ENCODE data around the gene DCLRE1B. TPM values are rescaled to one million over a fixed set of nuclear protein-coding genes. Genes with fewer than 3 reads are reported as not detected.
A peak's percentile ranks its signal among the peaks of the same experiment; 100 is the strongest.

The DCLRE1B gene
- polyA plus RNA-seq, 4 donors: 0.45 to 5.8 (median 3.2) TPM

DNA sequence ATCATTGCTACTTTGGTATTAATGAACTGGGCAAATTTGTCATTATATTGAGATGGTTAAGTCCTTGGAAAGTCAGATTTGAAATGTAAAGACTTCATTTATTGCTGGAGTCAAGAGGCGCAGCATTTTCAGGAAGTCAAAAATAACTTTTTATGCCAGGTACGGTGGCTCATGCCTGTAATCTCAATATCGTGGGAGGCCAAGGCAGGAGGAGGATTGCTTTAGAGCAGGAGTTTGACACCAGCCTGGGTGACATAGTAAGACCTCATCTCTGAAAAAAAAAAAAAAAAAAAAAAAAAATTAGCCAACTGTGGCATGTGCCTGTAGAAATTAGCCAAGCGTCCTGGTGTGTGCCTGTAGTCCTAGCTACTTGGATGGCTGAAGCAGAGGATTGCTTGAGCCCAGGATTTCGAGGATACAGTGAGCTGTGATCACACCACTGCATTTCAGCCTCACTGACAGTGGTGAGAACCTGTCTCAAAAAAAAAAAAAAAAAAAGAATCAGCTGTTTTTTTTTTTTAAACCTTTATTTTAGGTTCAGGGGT, 29.5 kb downstream of the DCLRE1B start:
- DNase-seq: no peak
- no peaks in the 10 kb centered on the region for H3K9me3 ChIP-seq (ENCODE audit: control insufficient read depth in 2 of 2, insufficient read depth in 1 of 2, low read depth in 1 of 2, low read length in 1 of 2)
- H3K4me3 ChIP-seq (ENCODE audit: low read depth in 1 of 3, low read length in 3 of 3): no peak overlapping the region
- no peak overlapping the region for H3K27ac ChIP-seq (ENCODE audit: low read depth in 1 of 3, low read length in 2 of 3)
- no peaks in the 10 kb centered on the region for H3K27me3 ChIP-seq (ENCODE audit: control insufficient read depth in 3 of 3, insufficient read depth in 3 of 3, low read length in 3 of 3)
- WGBS, 3 donors: 68 to 75% (median 72%) methylated on average over 5 of the region's 5 CpGs
- H3K36me3 ChIP-seq (ENCODE audit: control insufficient read depth in 3 of 3, insufficient read depth in 2 of 3, low read depth in 1 of 3, low read length in 3 of 3): no peaks in the 10 kb centered on the region
- peaks cover 2 to 8% (median 4%) of the 10 kb centered on the region in 3 donors for H3K4me1 ChIP-seq (ENCODE audit: control insufficient read depth in 3 of 3, insufficient read depth in 2 of 3, low read depth in 1 of 3, low read length in 2 of 3)
- FAIRE-seq: no peak

DNA sequence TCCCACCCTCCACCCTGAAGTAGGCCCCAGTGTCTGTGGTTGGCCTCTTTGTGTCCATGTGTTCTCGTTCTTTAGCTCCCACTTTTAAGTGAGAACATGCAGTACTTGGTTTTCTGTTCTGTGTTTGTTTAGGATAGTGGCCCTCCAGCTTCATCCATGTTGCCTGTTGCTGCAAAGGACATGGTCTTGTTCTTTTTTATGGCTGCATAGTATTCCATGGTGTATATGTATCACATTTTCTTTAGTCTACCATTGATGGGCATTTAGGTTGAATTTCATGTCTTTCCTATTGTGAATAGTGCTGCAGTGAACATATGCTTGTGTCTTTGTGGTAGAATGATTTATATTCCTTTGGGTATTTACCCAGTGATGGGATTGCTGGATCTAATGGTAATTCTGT, 30.1 kb downstream of the DCLRE1B start:
- Histone ChIP-seq H3K9me3 (ENCODE audit: control insufficient read depth in 2 of 2, insufficient read depth in 1 of 2, low read depth in 1 of 2, low read length in 1 of 2) (no peaks in the 10 kb centered on the region), H3K36me3 (ENCODE audit: control insufficient read depth in 3 of 3, insufficient read depth in 2 of 3, low read depth in 1 of 3, low read length in 3 of 3) (peaks cover 0 to under 1% (median 0%) of the 10 kb centered on the region in 3 donors), H3K4me3 (ENCODE audit: low read depth in 1 of 3, low read length in 3 of 3) (no peak overlapping the region), H3K4me1 (ENCODE audit: control insufficient read depth in 3 of 3, insufficient read depth in 2 of 3, low read depth in 1 of 3, low read length in 2 of 3) (peaks cover 2 to 8% (median 4%) of the 10 kb centered on the region in 3 donors), H3K27me3 (ENCODE audit: control insufficient read depth in 3 of 3, insufficient read depth in 3 of 3, low read length in 3 of 3) (no peaks in the 10 kb centered on the region), H3K27ac (ENCODE audit: low read depth in 1 of 3, low read length in 2 of 3) (no peak overlapping the region)
- FAIRE-seq: no peak
- no peak for DNase-seq
- 89 to 100% (median 96%) methylated on average over 1 of the region's 1 CpG for WGBS, 3 donors

DNA sequence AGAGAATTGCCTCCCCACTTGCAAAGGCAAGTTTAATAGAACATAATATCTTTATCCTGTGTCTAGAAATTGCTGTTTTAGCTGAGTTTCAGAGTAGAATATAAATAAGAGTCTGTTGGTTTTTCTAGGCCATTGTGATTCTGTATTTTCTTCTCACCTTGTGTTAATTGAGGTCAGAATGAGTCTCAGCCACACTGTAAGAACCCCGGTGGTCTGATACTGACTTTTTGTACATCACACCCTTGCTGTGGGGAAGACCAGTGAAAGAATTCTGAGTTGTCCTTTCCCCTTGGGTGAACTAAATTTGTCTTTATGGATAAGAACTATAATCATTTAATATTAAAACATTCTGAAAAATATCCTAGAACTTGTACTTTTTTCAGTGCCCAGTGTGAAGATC, 30.8 kb downstream of the DCLRE1B start:
- H3K4me1 ChIP-seq (ENCODE audit: control insufficient read depth in 3 of 3, insufficient read depth in 2 of 3, low read depth in 1 of 3, low read length in 2 of 3): peaks cover 2 to 8% (median 4%) of the 10 kb centered on the region in 3 donors
- no peak overlapping the region for H3K27ac ChIP-seq (ENCODE audit: low read depth in 1 of 3, low read length in 2 of 3)
- no peaks in the 10 kb centered on the region for H3K27me3 ChIP-seq (ENCODE audit: control insufficient read depth in 3 of 3, insufficient read depth in 3 of 3, low read length in 3 of 3)
- H3K36me3 ChIP-seq (ENCODE audit: control insufficient read depth in 3 of 3, insufficient read depth in 2 of 3, low read depth in 1 of 3, low read length in 3 of 3): peaks cover 0 to 8% (median 3%) of the 10 kb centered on the region in 3 donors
- H3K9me3 ChIP-seq (ENCODE audit: control insufficient read depth in 2 of 2, insufficient read depth in 1 of 2, low read depth in 1 of 2, low read length in 1 of 2): no peaks in the 10 kb centered on the region
- FAIRE-seq: no peak
- no peak overlapping the region for H3K4me3 ChIP-seq (ENCODE audit: low read depth in 1 of 3, low read length in 3 of 3)
- WGBS, 3 donors: 66 to 81% (median 72%) methylated on average over 1 of the region's 1 CpG
- DNase-seq: no peak

DNA sequence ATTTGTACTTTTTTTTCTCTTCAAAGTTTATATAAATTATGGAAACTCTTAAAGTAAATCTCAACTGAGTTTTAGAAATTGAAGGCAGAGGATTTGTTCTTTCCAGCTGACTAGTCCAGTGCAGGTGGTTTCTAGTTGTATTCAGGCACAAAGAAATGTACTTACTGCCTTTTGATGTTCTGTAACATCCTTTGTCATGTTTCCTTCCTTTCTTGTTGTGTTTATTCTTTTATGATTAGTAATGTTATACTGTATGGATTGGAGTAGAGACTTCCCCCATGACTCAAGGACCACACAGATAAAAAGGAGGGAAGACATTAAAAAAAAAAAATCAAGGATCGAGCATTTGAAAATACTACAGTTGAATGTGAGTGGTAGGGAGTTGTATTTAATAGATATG, 32.0 kb downstream of the DCLRE1B start:
- no peak overlapping the region for H3K27ac ChIP-seq (ENCODE audit: low read depth in 1 of 3, low read length in 2 of 3)
- WGBS, 3 donors: 83 to 90% (median 89%) methylated on average over 1 of the region's 1 CpG
- no peaks in the 10 kb centered on the region for H3K9me3 ChIP-seq (ENCODE audit: control insufficient read depth in 2 of 2, insufficient read depth in 1 of 2, low read depth in 1 of 2, low read length in 1 of 2)
- H3K27me3 ChIP-seq (ENCODE audit: control insufficient read depth in 3 of 3, insufficient read depth in 3 of 3, low read length in 3 of 3): no peaks in the 10 kb centered on the region
- H3K36me3 ChIP-seq (ENCODE audit: control insufficient read depth in 3 of 3, insufficient read depth in 2 of 3, low read depth in 1 of 3, low read length in 3 of 3): peaks cover 0 to 16% (median 3%) of the 10 kb centered on the region in 3 donors
- H3K4me3 ChIP-seq (ENCODE audit: low read depth in 1 of 3, low read length in 3 of 3): no peak overlapping the region
- peaks cover 1 to 4% (median 2%) of the 10 kb centered on the region in 3 donors for H3K4me1 ChIP-seq (ENCODE audit: control insufficient read depth in 3 of 3, insufficient read depth in 2 of 3, low read depth in 1 of 3, low read length in 2 of 3)
- FAIRE-seq: no peak
- DNase-seq: no peak

DNA sequence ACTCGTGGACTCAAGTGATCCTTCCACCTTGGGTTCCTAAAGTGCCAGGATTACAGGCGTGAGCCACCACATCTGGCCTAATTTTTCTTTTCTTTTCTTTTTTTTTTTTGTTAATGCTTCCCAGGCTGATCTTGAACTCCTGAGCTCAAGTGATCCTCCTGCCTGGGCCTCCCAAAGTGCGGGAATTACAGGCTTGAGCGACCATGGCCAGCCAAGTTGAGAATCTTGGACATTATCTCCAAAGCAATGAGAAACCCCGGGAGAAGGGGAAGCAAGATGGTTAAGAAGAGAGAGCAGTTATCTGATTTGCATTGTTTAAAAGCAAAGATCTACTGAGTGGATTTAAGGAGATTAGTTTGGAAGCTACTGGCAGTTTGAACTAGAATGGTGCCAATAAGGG, 33.1 kb downstream of the DCLRE1B start:
- Histone ChIP-seq H3K27me3 (ENCODE audit: control insufficient read depth in 3 of 3, insufficient read depth in 3 of 3, low read length in 3 of 3) (no peaks in the 10 kb centered on the region), H3K4me1 (ENCODE audit: control insufficient read depth in 3 of 3, insufficient read depth in 2 of 3, low read depth in 1 of 3, low read length in 2 of 3) (peaks cover 0 to 4% (median 0%) of the 10 kb centered on the region in 3 donors), H3K4me3 (ENCODE audit: low read depth in 1 of 3, low read length in 3 of 3) (no peak overlapping the region), H3K27ac (ENCODE audit: low read depth in 1 of 3, low read length in 2 of 3) (no peak overlapping the region), H3K9me3 (ENCODE audit: control insufficient read depth in 2 of 2, insufficient read depth in 1 of 2, low read depth in 1 of 2, low read length in 1 of 2) (no peaks in the 10 kb centered on the region), H3K36me3 (ENCODE audit: control insufficient read depth in 3 of 3, insufficient read depth in 2 of 3, low read depth in 1 of 3, low read length in 3 of 3) (peaks cover 0 to 17% (median 3%) of the 10 kb centered on the region in 3 donors)
- no peak for FAIRE-seq
- DNase-seq: no peak
- 78 to 80% (median 78%) methylated on average over 5 of the region's 5 CpGs for WGBS, 3 donors

DNA sequence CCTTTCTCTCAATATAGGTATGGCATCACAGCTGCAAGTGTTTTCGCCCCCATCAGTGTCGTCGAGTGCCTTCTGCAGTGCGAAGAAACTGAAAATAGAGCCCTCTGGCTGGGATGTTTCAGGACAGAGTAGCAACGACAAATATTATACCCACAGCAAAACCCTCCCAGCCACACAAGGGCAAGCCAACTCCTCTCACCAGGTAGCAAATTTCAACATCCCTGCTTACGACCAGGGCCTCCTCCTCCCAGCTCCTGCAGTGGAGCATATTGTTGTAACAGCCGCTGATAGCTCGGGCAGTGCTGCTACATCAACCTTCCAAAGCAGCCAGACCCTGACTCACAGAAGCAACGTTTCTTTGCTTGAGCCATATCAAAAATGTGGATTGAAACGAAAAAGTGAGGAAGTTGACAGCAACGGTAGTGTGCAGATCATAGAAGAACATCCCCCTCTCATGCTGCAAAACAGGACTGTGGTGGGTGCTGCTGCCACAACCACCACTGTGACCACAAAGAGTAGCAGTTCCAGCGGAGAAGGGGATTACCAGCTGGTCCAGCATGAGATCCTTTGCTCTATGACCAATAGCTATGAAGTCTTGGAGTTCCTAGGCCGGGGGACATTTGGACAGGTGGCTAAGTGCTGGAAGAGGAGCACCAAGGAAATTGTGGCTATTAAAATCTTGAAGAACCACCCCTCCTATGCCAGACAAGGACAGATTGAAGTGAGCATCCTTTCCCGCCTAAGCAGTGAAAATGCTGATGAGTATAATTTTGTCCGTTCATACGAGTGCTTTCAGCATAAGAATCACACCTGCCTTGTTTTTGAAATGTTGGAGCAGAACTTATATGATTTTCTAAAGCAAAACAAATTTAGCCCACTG, 35.5 kb downstream of the DCLRE1B start:
- Histone ChIP-seq H3K9me3 (ENCODE audit: control insufficient read depth in 2 of 2, insufficient read depth in 1 of 2, low read depth in 1 of 2, low read length in 1 of 2) (no peaks in the 10 kb centered on the region), H3K27ac (ENCODE audit: low read depth in 1 of 3, low read length in 2 of 3) (peak overlapping the region in 1 of 3 donors; percentile 36), H3K4me1 (ENCODE audit: control insufficient read depth in 3 of 3, insufficient read depth in 2 of 3, low read depth in 1 of 3, low read length in 2 of 3) (no peaks in the 10 kb centered on the region), H3K27me3 (ENCODE audit: control insufficient read depth in 3 of 3, insufficient read depth in 3 of 3, low read length in 3 of 3) (no peaks in the 10 kb centered on the region), H3K36me3 (ENCODE audit: control insufficient read depth in 3 of 3, insufficient read depth in 2 of 3, low read depth in 1 of 3, low read length in 3 of 3) (peaks cover 0 to 26% (median 5%) of the 10 kb centered on the region in 3 donors), H3K4me3 (ENCODE audit: low read depth in 1 of 3, low read length in 3 of 3) (no peak overlapping the region)
- 68 to 83% (median 71%) methylated on average over 16 of the region's 16 CpGs for WGBS, 3 donors
- DNase-seq (no peak), FAIRE-seq (no peak)

DNA sequence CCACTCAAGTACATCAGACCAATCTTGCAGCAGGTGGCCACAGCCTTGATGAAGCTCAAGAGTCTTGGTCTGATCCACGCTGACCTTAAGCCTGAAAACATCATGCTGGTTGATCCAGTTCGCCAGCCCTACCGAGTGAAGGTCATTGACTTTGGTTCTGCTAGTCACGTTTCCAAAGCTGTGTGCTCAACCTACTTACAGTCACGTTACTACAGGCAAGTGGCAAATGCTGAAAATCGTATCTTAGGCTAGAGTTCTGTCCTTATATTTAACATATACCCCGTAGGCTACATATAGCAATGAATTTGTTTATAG, 36.1 kb downstream of the DCLRE1B start:
- Histone ChIP-seq H3K4me3 (ENCODE audit: low read depth in 1 of 3, low read length in 3 of 3) (no peak overlapping the region), H3K27ac (ENCODE audit: low read depth in 1 of 3, low read length in 2 of 3) (no peak overlapping the region), H3K9me3 (ENCODE audit: control insufficient read depth in 2 of 2, insufficient read depth in 1 of 2, low read depth in 1 of 2, low read length in 1 of 2) (no peaks in the 10 kb centered on the region), H3K36me3 (ENCODE audit: control insufficient read depth in 3 of 3, insufficient read depth in 2 of 3, low read depth in 1 of 3, low read length in 3 of 3) (peaks cover 0 to 26% (median 5%) of the 10 kb centered on the region in 3 donors), H3K4me1 (ENCODE audit: control insufficient read depth in 3 of 3, insufficient read depth in 2 of 3, low read depth in 1 of 3, low read length in 2 of 3) (peaks cover 0 to 4% (median 3%) of the 10 kb centered on the region in 3 donors), H3K27me3 (ENCODE audit: control insufficient read depth in 3 of 3, insufficient read depth in 3 of 3, low read length in 3 of 3) (no peaks in the 10 kb centered on the region)
- WGBS, 3 donors: 76 to 86% (median 79%) methylated on average over 7 of the region's 7 CpGs
- DNase-seq: no peak
- FAIRE-seq: no peak

DNA sequence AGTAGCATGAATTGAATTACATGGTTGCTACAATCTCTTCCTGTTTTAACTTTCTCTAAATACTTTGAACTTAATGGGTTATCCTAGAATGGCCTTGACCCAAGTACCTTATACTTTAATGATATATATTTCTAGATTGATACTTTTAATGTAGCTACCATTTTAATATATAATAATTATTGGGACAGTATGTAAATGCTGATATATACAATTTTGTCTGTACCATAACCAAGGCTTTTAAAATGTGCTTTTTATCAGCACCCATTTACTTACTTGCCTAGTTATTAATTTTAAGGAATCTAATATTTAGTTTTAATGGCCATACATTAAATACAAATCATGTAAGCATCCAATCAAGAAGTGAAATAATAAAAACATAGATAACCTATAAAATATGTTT, 37.4 kb downstream of the DCLRE1B start:
- peaks cover 0 to 26% (median 5%) of the 10 kb centered on the region in 3 donors for H3K36me3 ChIP-seq (ENCODE audit: control insufficient read depth in 3 of 3, insufficient read depth in 2 of 3, low read depth in 1 of 3, low read length in 3 of 3)
- FAIRE-seq (no peak), DNase-seq (no peak)
- no peaks in the 10 kb centered on the region for H3K27me3 ChIP-seq (ENCODE audit: control insufficient read depth in 3 of 3, insufficient read depth in 3 of 3, low read length in 3 of 3)
- H3K4me1 ChIP-seq (ENCODE audit: control insufficient read depth in 3 of 3, insufficient read depth in 2 of 3, low read depth in 1 of 3, low read length in 2 of 3): peaks cover 5 to 14% (median 11%) of the 10 kb centered on the region in 3 donors
- H3K9me3 ChIP-seq (ENCODE audit: control insufficient read depth in 2 of 2, insufficient read depth in 1 of 2, low read depth in 1 of 2, low read length in 1 of 2): no peaks in the 10 kb centered on the region
- H3K27ac ChIP-seq (ENCODE audit: low read depth in 1 of 3, low read length in 2 of 3): no peak overlapping the region
- H3K4me3 ChIP-seq (ENCODE audit: low read depth in 1 of 3, low read length in 3 of 3): no peak overlapping the region
